Measurements from ENCODE around the gene MCEE.

DNA sequence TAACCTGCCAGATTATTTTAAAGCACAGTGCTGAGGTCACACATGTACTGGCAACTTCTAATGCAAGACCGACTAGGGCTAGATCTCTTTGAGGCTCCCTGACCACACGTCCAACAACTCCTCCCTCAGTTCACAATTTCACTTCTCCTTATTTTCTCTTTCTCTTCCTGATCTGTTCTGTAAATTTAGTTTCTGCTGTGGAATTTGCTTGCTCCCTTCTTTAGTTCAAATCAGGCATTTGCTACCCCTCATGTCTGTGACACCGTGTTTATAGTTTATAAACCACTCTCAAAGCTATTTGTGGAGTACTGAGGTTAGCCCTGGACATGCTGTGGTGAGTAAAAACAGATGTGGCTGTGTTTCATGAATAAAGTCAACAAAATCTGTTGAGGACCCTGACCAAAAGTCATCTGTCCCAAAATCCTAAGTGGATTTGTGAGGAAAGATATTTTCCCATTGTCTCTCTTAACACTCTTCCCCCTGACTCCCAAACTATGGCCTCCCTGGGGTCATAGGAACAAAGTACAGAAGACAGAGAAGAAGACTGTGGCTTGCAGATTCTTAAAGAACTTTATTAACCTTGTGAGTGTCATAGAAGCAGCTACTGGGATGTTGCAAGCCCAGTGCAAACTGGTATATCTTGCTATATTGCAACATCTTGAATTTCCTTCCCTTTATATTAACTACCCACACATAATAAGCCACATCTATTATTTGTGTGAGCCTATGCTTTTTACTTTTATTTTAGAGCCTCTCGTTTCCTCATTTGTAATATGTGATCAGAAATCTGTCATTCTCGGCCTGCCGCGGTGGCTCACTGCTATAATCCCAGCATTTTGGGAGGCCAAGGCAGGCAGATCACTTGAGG lies 65.0 kb downstream of the MCEE start:
- TF ChIP-seq, protein P1, sequence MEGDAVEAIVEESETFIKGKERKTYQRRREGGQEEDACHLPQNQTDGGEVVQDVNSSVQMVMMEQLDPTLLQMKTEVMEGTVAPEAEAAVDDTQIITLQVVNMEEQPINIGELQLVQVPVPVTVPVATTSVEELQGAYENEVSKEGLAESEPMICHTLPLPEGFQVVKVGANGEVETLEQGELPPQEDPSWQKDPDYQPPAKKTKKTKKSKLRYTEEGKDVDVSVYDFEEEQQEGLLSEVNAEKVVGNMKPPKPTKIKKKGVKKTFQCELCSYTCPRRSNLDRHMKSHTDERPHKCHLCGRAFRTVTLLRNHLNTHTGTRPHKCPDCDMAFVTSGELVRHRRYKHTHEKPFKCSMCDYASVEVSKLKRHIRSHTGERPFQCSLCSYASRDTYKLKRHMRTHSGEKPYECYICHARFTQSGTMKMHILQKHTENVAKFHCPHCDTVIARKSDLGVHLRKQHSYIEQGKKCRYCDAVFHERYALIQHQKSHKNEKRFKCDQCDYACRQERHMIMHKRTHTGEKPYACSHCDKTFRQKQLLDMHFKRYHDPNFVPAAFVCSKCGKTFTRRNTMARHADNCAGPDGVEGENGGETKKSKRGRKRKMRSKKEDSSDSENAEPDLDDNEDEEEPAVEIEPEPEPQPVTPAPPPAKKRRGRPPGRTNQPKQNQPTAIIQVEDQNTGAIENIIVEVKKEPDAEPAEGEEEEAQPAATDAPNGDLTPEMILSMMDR (IDR thresholded peaks at IDR 0.05): no peak
- TF ChIP-seq EZH2 (IDR thresholded peaks at IDR 0.05): no peak
